NCI-H226 (cell line): ENCODE measurements around the gene PCNX2.
A peak's percentile ranks its signal among the peaks of the same experiment; 100 is the strongest.
"Not testable (repeated sequence)": the region's sequence is repeated elsewhere in the genome, so short reads cannot be mapped to it uniquely, and the experiment has no call there.

Experiments used
- DNase-seq: peaks from one replicate; pipeline ENCODE4 v3.0.0-alpha.2; 2015

Gene PCNX2

GRCh38 chr1:233217832-233218231 lies 77.7 kb downstream of the PCNX2 start:
- DNase-seq: no peak

GRCh38 chr1:233216009-233216408 lies 79.5 kb downstream of the PCNX2 start:
- no peak for DNase-seq

GRCh38 chr1:233215135-233215760 lies 80.3 kb downstream of the PCNX2 start:
- no peak for DNase-seq

- DNase-seq: no peak
These were observed 83.9 kb downstream of the PCNX2 start for GRCh38 chr1:233211595-233211994.

- DNase-seq: no peak
These were observed 84.4 kb downstream of the PCNX2 start for GRCh38 chr1:233211106-233211505.

GRCh38 chr1:233209481-233209880 lies 86.0 kb downstream of the PCNX2 start:
- DNase-seq: no peak

- no peak for DNase-seq
These were observed 86.8 kb downstream of the PCNX2 start for GRCh38 chr1:233208687-233209086.

GRCh38 chr1:233197940-233198339 lies 97.6 kb downstream of the PCNX2 start:
- no peak for DNase-seq

- DNase-seq: no peak
These were observed 101.8 kb downstream of the PCNX2 start for GRCh38 chr1:233193741-233194140.

- no peak for DNase-seq
These were observed 104.5 kb downstream of the PCNX2 start for GRCh38 chr1:233190987-233191386.

- DNase-seq: no peak
These were observed 106.0 kb downstream of the PCNX2 start for GRCh38 chr1:233189526-233189925.

- no peak for DNase-seq
These were observed 107.5 kb downstream of the PCNX2 start for GRCh38 chr1:233188061-233188460.

GRCh38 chr1:233183226-233184020 lies 112.1 kb downstream of the PCNX2 start:
- DNase-seq: peak; percentile 31

GRCh38 chr1:233182587-233182986 lies 112.9 kb downstream of the PCNX2 start:
- DNase-seq: no peak

- no peak for DNase-seq
These were observed 114.7 kb downstream of the PCNX2 start for GRCh38 chr1:233180641-233181364.

GRCh38 chr1:233179638-233180037 lies 115.9 kb downstream of the PCNX2 start:
- not testable (repeated sequence) for DNase-seq

- DNase-seq: no peak
These were observed 123.3 kb downstream of the PCNX2 start for GRCh38 chr1:233172201-233172600.

GRCh38 chr1:233170741-233171140 lies 124.8 kb downstream of the PCNX2 start:
- DNase-seq: no peak

- no peak for DNase-seq
These were observed 127.1 kb downstream of the PCNX2 start for GRCh38 chr1:233168384-233168783.

GRCh38 chr1:233166896-233167295 lies 128.6 kb downstream of the PCNX2 start:
- DNase-seq: no peak

- DNase-seq: no peak
These were observed 131.8 kb downstream of the PCNX2 start for GRCh38 chr1:233163696-233164095.

GRCh38 chr1:233158322-233158721 lies 137.2 kb downstream of the PCNX2 start:
- DNase-seq: no peak

GRCh38 chr1:233157245-233157644 lies 138.3 kb downstream of the PCNX2 start:
- no peak for DNase-seq

- no peak for DNase-seq
These were observed 143.7 kb downstream of the PCNX2 start for GRCh38 chr1:233151861-233152260.
